ENCODE measurements around the gene SLC39A11.

SLC39A11 gene

GRCh38 chr17:72822358-72823023 lies 270.0 kb downstream of the SLC39A11 start:
- Histone ChIP-seq H3K4me3 (IDR thresholded peaks at IDR 0.05; ENCODE audit: insufficient read depth, low read depth, low read length) (no peak overlapping the region), H3K36me3 (ENCODE audit: insufficient read depth) (no peaks in the 10 kb centered on the region; the same call in 1 of the 2 replicates), H3K27ac (peak overlapping the region; percentile 51), H3K27me3 (ENCODE audit: insufficient read depth, low read depth) (no peaks in the 10 kb centered on the region), H3K4me2 (no peak overlapping the region; the same call in 1 of the 2 replicates), H3K4me1 (ENCODE audit: low read depth, poor library complexity, severe bottlenecking) (peaks cover 25% of the 10 kb centered on the region), H4K20me1 (ENCODE audit: insufficient read depth) (no peaks in the 10 kb centered on the region), H3K79me2 (ENCODE audit: insufficient read depth, low read depth) (no peaks in the 10 kb centered on the region), H2AFZ (ENCODE audit: low read depth) (no peak overlapping the region), H3K9ac (no peak overlapping the region)
- TF ChIP-seq, protein P1, sequence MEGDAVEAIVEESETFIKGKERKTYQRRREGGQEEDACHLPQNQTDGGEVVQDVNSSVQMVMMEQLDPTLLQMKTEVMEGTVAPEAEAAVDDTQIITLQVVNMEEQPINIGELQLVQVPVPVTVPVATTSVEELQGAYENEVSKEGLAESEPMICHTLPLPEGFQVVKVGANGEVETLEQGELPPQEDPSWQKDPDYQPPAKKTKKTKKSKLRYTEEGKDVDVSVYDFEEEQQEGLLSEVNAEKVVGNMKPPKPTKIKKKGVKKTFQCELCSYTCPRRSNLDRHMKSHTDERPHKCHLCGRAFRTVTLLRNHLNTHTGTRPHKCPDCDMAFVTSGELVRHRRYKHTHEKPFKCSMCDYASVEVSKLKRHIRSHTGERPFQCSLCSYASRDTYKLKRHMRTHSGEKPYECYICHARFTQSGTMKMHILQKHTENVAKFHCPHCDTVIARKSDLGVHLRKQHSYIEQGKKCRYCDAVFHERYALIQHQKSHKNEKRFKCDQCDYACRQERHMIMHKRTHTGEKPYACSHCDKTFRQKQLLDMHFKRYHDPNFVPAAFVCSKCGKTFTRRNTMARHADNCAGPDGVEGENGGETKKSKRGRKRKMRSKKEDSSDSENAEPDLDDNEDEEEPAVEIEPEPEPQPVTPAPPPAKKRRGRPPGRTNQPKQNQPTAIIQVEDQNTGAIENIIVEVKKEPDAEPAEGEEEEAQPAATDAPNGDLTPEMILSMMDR (conservative IDR thresholded peaks at IDR 0.05; ENCODE audit: low read depth, low read length): no peak

- no peak overlapping the region for H3K4me3 ChIP-seq (IDR thresholded peaks at IDR 0.05; ENCODE audit: insufficient read depth, low read depth, low read length)
- H4K20me1 ChIP-seq (ENCODE audit: insufficient read depth): no peaks in the 10 kb centered on the region
- no peak overlapping the region for H3K9ac ChIP-seq
- no peaks in the 10 kb centered on the region for H3K4me1 ChIP-seq (ENCODE audit: low read depth, poor library complexity, severe bottlenecking)
- H3K79me2 ChIP-seq (ENCODE audit: insufficient read depth, low read depth): no peaks in the 10 kb centered on the region
- no peaks in the 10 kb centered on the region for H3K36me3 ChIP-seq (ENCODE audit: insufficient read depth)
- no peak overlapping the region for H3K4me2 ChIP-seq
- no peaks in the 10 kb centered on the region for H3K27me3 ChIP-seq (ENCODE audit: insufficient read depth, low read depth)
- no peak overlapping the region for H2AFZ ChIP-seq (ENCODE audit: low read depth)
- H3K27ac ChIP-seq: no peak overlapping the region
- TF ChIP-seq, protein P1 (conservative IDR thresholded peaks at IDR 0.05; ENCODE audit: low read depth, low read length): no peak
These were observed 276.1 kb downstream of the SLC39A11 start for GRCh38 chr17:72816406-72816805.

GRCh38 chr17:72813481-72813880 lies 279.0 kb downstream of the SLC39A11 start:
- TF ChIP-seq, protein P1 (conservative IDR thresholded peaks at IDR 0.05; ENCODE audit: low read depth, low read length): no peak
- Histone ChIP-seq H3K4me3 (IDR thresholded peaks at IDR 0.05; ENCODE audit: insufficient read depth, low read depth, low read length) (no peak overlapping the region), H3K9ac (no peak overlapping the region), H3K36me3 (ENCODE audit: insufficient read depth) (no peaks in the 10 kb centered on the region), H4K20me1 (ENCODE audit: insufficient read depth) (no peaks in the 10 kb centered on the region), H2AFZ (ENCODE audit: low read depth) (no peak overlapping the region), H3K4me1 (ENCODE audit: low read depth, poor library complexity, severe bottlenecking) (no peaks in the 10 kb centered on the region), H3K27me3 (ENCODE audit: insufficient read depth, low read depth) (no peaks in the 10 kb centered on the region), H3K4me2 (no peak overlapping the region), H3K79me2 (ENCODE audit: insufficient read depth, low read depth) (no peaks in the 10 kb centered on the region), H3K27ac (no peak overlapping the region)

DNA sequence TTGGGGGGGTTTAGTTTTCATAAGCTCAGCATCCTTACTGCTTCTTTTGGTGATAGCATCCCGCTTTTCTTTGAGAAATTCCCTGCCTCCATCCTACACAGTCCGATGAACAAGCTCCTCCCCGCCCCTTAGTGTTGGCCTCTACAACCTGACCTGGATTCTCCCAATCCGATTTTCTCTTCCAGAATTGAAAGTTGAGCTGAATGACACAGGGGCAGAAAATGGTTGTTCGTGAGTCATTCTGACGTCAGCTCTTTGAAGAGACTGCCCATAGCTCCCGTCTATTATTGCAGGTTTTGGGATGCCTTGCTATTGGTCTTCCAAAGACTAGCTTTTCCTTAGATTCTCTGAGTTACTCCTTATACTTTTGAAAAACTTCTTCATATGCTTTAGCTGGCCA lies 279.7 kb downstream of the SLC39A11 start:
- no peaks in the 10 kb centered on the region for H3K27me3 ChIP-seq (ENCODE audit: insufficient read depth, low read depth)
- H3K4me2 ChIP-seq: no peak overlapping the region
- no peak overlapping the region for H2AFZ ChIP-seq (ENCODE audit: low read depth)
- H3K4me1 ChIP-seq (ENCODE audit: low read depth, poor library complexity, severe bottlenecking): no peaks in the 10 kb centered on the region
- H3K27ac ChIP-seq: no peak overlapping the region
- H3K79me2 ChIP-seq (ENCODE audit: insufficient read depth, low read depth): no peaks in the 10 kb centered on the region
- H3K4me3 ChIP-seq (IDR thresholded peaks at IDR 0.05; ENCODE audit: insufficient read depth, low read depth, low read length): no peak overlapping the region
- TF ChIP-seq, protein P1 (conservative IDR thresholded peaks at IDR 0.05; ENCODE audit: low read depth, low read length): no peak
- H4K20me1 ChIP-seq (ENCODE audit: insufficient read depth): no peaks in the 10 kb centered on the region
- H3K9ac ChIP-seq: no peak overlapping the region
- no peaks in the 10 kb centered on the region for H3K36me3 ChIP-seq (ENCODE audit: insufficient read depth)
